Spleen (tissue), 7 donors: ENCODE data around the gene TRPT1.

Experiments
- POLR2A ChIP-seq, 3 donors: fragments of 450-650 bp; IDR thresholded peaks; one replicate each; pipeline ENCODE4 v1.5.1; 2017; ENCODE audit warnings: antibody characterized with exemption in 3 of 3, mild to moderate bottlenecking in 1 of 3
- POLR2AphosphoS5 ChIP-seq, 3 donors: sonication (generic); formaldehyde crosslinking; IDR thresholded peaks; one replicate each; pipeline ENCODE4 v1.5.1; 2017; ENCODE audit warnings: antibody characterized with exemption in 3 of 3
- TF ChIP-seq, protein P1 (sequence below), 11 experiments: fragments of 200-600 bp in 7 of 11; fragments of 450-650 bp in 4 of 11; sonication (generic) in 4 of 11; IDR thresholded peaks in 8 of 11; conservative IDR thresholded peaks in 3 of 11; 1 replicate in 7 of 11; 2 replicates in 4 of 11; pipeline versions ENCODE4 v1.4.0 to v1.8.0; 2016 to 2021; ENCODE audit warnings: antibody characterized with exemption in 11 of 11, inconsistent platforms in 4 of 11, mild to moderate bottlenecking in 1 of 11
- donor health status: DM: no; HTN: no; CAD: no; lungs with moderate emphysema.
- donor health status: DM: no; HTN: no; CAD: no.
- donor health status: DM: no; HTN: no; CAD: no.

DNA sequence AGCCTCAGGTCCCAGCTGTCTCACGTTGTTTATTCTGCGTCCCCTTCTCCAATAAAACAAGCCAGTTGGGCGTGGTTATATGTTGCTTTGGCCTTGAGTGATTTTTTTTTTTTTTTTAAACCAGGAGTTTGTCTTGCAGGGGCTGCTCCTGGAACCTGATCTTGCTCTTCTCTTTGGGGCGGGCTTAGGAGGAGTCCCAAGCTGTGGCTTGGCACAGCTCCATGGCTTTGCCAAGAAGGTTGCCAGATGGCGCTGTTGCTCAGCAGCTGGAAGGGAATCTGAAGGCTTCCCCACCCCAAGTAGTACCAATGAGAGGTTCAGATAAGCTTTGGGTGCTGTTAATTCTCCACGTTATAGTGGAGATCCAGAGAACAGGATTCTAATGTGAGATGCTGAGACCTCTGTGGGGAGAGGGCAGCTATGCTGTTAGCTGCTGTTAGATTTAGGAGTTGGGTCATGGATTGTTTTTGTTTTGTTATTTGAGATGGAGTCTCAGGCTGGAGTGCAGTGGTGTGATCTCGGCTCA lies 21.5 kb downstream of the TRPT1 start:
- TF ChIP-seq, protein P1, sequence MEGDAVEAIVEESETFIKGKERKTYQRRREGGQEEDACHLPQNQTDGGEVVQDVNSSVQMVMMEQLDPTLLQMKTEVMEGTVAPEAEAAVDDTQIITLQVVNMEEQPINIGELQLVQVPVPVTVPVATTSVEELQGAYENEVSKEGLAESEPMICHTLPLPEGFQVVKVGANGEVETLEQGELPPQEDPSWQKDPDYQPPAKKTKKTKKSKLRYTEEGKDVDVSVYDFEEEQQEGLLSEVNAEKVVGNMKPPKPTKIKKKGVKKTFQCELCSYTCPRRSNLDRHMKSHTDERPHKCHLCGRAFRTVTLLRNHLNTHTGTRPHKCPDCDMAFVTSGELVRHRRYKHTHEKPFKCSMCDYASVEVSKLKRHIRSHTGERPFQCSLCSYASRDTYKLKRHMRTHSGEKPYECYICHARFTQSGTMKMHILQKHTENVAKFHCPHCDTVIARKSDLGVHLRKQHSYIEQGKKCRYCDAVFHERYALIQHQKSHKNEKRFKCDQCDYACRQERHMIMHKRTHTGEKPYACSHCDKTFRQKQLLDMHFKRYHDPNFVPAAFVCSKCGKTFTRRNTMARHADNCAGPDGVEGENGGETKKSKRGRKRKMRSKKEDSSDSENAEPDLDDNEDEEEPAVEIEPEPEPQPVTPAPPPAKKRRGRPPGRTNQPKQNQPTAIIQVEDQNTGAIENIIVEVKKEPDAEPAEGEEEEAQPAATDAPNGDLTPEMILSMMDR (IDR thresholded peaks at IDR 0.05 in 8 of 11, conservative IDR thresholded peaks at IDR 0.05 in 3 of 11) = peak; percentile 65 to 91 (median 82)
- TF ChIP-seq POLR2A (IDR thresholded peaks at IDR 0.05) (no peak), POLR2AphosphoS5 (IDR thresholded peaks at IDR 0.05) (peak in 2 of 3 donors; percentile 71 to 93)
